ENCODE measurements around the gene KCNQ4. TPM values are rescaled to one million over a fixed set of nuclear protein-coding genes. Genes with fewer than 3 reads are reported as not detected.
A peak's percentile ranks its signal among the peaks of the same experiment; 100 is the strongest.

Gene KCNQ4
- total RNA-seq (2022), result not detected in 2 replicates
- percentile 14 among the genes with signal in this experiment for Bru-seq, nascent RNA
- percentile 15 among the genes with signal in this experiment for BruChase-seq, experiment 1, labeled RNA remaining after a 6-hour chase
- BruChase-seq, experiment 2, labeled RNA remaining after a 2-hour chase, result percentile 16 among the genes with signal in this experiment
- long read RNA-seq, partial matches to known transcripts, result 1 of 1 reads
- long read RNA-seq, other reads (novel, unspliced or antisense), result 0 of 1 reads

DNA sequence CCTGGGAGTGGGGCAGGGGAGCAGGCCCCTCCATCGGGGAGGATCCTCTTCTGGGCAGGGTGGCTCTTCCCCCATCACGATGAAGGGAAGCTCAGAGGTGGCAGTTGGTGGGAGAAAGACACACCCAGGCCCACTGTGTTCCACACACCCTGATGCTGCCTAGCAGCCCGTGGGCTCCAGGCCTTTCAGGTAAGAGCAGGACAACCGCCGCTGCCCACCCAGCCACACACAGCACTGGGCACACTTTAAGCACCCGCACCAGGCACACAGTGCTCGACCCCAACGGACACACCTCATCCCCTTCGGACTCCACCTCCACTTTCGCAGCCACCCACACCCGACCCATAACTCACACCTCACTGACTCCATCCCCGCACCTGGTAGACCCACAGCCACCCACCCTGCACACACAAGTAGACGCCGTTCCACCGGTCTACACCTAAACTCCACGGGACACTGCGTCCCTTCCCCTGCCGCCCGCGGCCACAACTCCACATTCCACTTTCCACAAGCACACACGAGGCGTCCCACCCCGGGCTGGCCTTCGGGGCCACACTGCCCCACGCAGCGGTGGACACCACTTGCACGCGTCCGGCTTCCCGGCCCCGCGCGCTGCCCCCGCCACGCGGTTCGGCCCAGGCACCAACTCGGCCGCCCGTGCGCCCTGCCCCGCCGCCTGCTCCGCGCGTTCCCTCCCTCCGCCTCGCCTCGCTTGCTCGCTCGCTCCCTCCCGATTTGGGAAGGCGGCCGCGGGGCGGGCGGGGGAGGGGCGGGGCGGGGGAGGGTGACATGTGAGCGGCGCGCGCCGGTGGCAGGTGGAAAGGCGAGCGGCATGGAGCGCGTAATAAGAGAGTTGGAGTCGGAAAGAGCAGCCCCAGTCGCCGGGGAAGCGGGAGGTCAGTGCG lies at the start of gene KCNQ4:
TSS of gene KCNQ4 (plus strand) at position 787 of the 905 bp plus-strand sequence. CDS start 307 bp downstream, outside the sequence.
- CTCF ChIA-PET, result interaction anchor here (0.6 to 1.4 kb wide), 2 partner anchors 9 to 149 kb away, joined by 3 read pairs; no protein-coding TSS in a partner anchor
- TF ChIP-seq CTCF (IDR thresholded peaks at IDR 0.05; ENCODE audit: unreplicated experiment), result no peak
- Mint-ChIP-seq H3K27me3 (ENCODE audit: insufficient read depth, unreplicated experiment) (peaks cover 23% of the 10 kb centered on the region), H3K9me3 (ENCODE audit: unreplicated experiment) (no peaks in the 10 kb centered on the region), H3K27ac (ENCODE audit: low read depth, unreplicated experiment) (no peak within 1 kb of the TSS), H3K36me3 (ENCODE audit: insufficient read depth, unreplicated experiment) (peaks cover 6% of the 10 kb centered on the region), H3K4me3 (ENCODE audit: unreplicated experiment) (peak within 1 kb of the TSS; percentile 67), H3K4me1 (ENCODE audit: insufficient read depth, unreplicated experiment) (peaks cover 6% of the 10 kb centered on the region)
- POLR2A ChIA-PET, result no interaction called here
- BruUV-seq (replicated peaks), result no TSS peak
- DNase-seq (ENCODE audit: unreplicated experiment), result peak; percentile 8
- intact Hi-C loops (cut with micrococcal nuclease), result no loop called here

- H3K36me3 Mint-ChIP-seq (ENCODE audit: insufficient read depth, unreplicated experiment), result peaks cover 24% of the 10 kb centered on the region
- H3K9me3 Mint-ChIP-seq (ENCODE audit: unreplicated experiment), result no peaks in the 10 kb centered on the region
- no peak for TF ChIP-seq CTCF (IDR thresholded peaks at IDR 0.05; ENCODE audit: unreplicated experiment)
- no peak overlapping the region for H3K4me3 Mint-ChIP-seq (ENCODE audit: unreplicated experiment)
- H3K27me3 Mint-ChIP-seq (ENCODE audit: insufficient read depth, unreplicated experiment), result no peaks in the 10 kb centered on the region
- POLR2A ChIA-PET, result interaction anchor here (1.2 to 2.1 kb wide), 2 partner anchors 42 to 43 kb away, joined by 3 to 11 read pairs; partner anchors contain the start of gene NFYC
- H3K4me1 Mint-ChIP-seq (ENCODE audit: insufficient read depth, unreplicated experiment), result peaks cover 21% of the 10 kb centered on the region
- no peak overlapping the region for H3K27ac Mint-ChIP-seq (ENCODE audit: low read depth, unreplicated experiment)
- BruUV-seq (replicated peaks), result no TSS peak
- intact Hi-C loops (cut with micrococcal nuclease), result no loop called here
- DNase-seq (ENCODE audit: unreplicated experiment), result no peak
- CTCF ChIA-PET, result interaction anchor here (0.6 kb wide), 2 partner anchors 25 to 40 kb away, joined by 3 read pairs; no protein-coding TSS in a partner anchor
Measured at GRCh38 chr1:40734882-40735628, 48.5 kb upstream of the KCNQ4 start.

- H3K36me3 Mint-ChIP-seq (ENCODE audit: insufficient read depth, unreplicated experiment), result peaks cover 35% of the 10 kb centered on the region
- peaks cover 21% of the 10 kb centered on the region for H3K4me1 Mint-ChIP-seq (ENCODE audit: insufficient read depth, unreplicated experiment)
- no peak overlapping the region for H3K27ac Mint-ChIP-seq (ENCODE audit: low read depth, unreplicated experiment)
- intact Hi-C loops (cut with micrococcal nuclease), result no loop called here
- H3K9me3 Mint-ChIP-seq (ENCODE audit: unreplicated experiment), result no peaks in the 10 kb centered on the region
- no peaks in the 10 kb centered on the region for H3K27me3 Mint-ChIP-seq (ENCODE audit: insufficient read depth, unreplicated experiment)
- TF ChIP-seq CTCF (IDR thresholded peaks at IDR 0.05; ENCODE audit: unreplicated experiment), result no peak
- CTCF ChIA-PET, result interaction anchor here (0.6 to 0.7 kb wide), 2 partner anchors 26 to 93 kb away, joined by 3 to 4 read pairs; no protein-coding TSS in a partner anchor
- POLR2A ChIA-PET, result interaction anchor here (0.6 to 2.1 kb wide), 6 partner anchors 17 to 769 kb away, joined by 3 to 11 read pairs (median 4); partner anchors contain the start of gene NFYC
- peak; percentile 22 for DNase-seq (ENCODE audit: unreplicated experiment)
- BruUV-seq (replicated peaks), result no TSS peak
- H3K4me3 Mint-ChIP-seq (ENCODE audit: unreplicated experiment), result no peak overlapping the region
Measured at GRCh38 chr1:40736085-40736531, 47.5 kb upstream of the KCNQ4 start.

Data from MCF 10A (cell line).